Measurements from ENCODE around the gene KAT8. TPM values are rescaled to one million over a fixed set of nuclear protein-coding genes. Genes with fewer than 3 reads are reported as not detected.

Gene KAT8
- 10 to 100 TPM; 66.5 to 72.9 TPM for total RNA-seq

DNA sequence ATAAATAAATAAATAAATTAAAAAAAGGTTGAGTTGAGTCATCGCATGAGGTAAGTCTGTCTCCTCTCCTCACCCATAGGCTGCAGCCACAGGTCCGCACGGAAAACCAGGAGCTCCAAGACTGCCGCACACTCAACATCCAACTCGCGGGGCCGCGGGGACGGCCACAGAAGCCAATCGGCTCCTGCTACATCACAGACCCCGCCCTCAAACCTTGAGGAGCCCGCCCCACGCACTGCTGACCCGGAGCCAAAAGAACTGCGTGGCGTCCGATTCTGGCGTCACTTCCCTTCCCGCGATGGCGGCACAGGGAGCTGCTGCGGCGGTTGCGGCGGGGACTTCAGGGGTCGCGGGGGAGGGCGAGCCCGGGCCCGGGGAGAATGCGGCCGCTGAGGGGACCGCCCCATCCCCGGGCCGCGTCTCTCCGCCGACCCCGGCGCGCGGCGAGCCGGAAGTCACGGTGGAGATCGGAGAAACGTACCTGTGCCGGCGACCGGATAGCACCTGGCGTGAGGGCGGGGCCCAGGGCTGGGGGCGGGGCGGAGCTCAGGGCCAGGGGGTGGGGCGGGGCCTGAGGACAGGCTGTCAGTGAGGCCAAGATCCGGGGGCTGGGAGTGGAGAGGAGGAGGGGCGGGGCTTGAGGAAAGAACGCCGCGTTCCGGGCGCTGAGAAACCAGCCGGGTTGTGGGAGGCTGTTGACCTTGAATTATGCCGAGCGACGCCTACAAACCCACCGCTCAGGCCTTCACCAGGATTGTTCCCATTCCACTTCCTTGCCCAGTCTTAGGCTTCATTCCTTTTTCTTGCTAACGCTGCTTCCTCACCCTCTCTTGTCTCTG, at the start of gene KAT8:
Gene KAT8, plus strand, starts transcription at position 281 of the 839 bp plus-strand sequence. Its CDS starts 18 bp downstream, at position 299.
- Mint-ChIP-seq H3K9me3 (no peaks in the 10 kb centered on the region), H3K36me3 (peaks cover 15% of the 10 kb centered on the region), H3K27me3 (no peaks in the 10 kb centered on the region), H3K4me1 (peaks cover 12% of the 10 kb centered on the region), H3K27ac (peak within 1 kb of the TSS; percentile 87), H3K4me3 (peak within 1 kb of the TSS; percentile 87)
- POLR2A ChIA-PET = interaction anchor here (0.5 to 2.9 kb wide), 24 partner anchors 9 to 932 kb away, joined by 3 to 33 read pairs (median 4); partner anchors contain the start of genes ARMC5, BCKDK, FUS and PRSS8
- peak; percentile 95 for DNase-seq
- ATAC-seq (ENCODE audit: low read depth) = peak; percentile 94

DNA sequence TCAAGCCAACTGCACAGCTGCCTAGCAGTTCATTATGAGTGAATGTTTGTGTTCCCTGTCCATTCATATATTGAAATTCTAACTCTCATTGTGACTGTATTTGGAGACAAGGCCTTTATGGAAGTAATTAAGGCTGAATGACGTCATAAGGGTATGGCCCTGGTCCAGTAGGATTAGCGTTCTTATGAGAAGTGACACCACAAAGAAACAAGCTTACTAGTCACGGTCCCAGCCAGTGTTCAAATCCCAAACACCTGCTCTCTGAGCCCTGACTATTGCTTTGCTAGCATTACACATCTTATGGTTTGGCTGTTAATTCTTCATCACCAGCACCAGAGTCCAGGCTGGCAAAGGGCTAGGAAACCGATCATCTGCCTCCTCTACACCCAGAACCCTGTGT, 45.6 kb upstream of the KAT8 start:
- peaks cover 35% of the 10 kb centered on the region for H3K4me1 Mint-ChIP-seq
- peak overlapping the region; percentile 99 for H3K27ac Mint-ChIP-seq
- DNase-seq (no peak), ATAC-seq (ENCODE audit: low read depth) (no peak)
- no peaks in the 10 kb centered on the region for H3K27me3 Mint-ChIP-seq
- POLR2A ChIA-PET = interaction anchor here (2.6 to 2.7 kb wide), 2 partner anchors 8 to 108 kb away, joined by 22 to 35 read pairs; partner anchors contain the start of gene FUS
- H3K4me3 Mint-ChIP-seq = peak overlapping the region; percentile 93
- peaks cover 17% of the 10 kb centered on the region for H3K36me3 Mint-ChIP-seq
- H3K9me3 Mint-ChIP-seq = no peaks in the 10 kb centered on the region

DNA sequence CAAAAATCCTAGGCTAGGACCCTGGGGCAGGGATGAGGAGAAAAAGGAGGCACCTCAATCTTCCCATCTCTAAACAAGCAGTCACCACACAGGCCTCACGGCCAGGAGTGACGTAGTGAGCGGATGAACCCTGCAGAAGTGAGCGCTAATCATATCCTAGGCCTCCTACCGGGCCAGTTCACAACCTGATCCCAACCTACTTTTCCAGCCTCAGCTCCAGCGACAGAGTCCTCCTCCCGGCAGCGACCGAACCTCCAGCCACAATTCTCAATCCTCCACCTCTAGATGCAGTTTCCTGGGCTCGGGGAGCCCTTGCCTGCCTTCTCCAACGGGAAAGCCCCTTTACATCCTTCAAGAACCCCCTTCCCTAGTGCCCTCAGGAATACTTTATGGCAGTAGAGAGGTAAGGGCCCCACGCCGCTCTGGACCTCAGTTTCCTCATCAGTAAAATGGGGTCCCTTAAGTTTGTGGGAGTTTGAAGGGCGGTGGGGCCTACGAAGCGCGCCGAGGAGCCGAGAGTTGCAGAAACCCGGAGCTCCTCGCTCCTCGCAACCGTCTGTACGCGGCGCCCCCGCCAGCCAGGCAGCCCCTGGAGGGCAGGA, 44.8 kb upstream of the KAT8 start:
- H3K4me1 Mint-ChIP-seq = peaks cover 32% of the 10 kb centered on the region
- H3K9me3 Mint-ChIP-seq = no peaks in the 10 kb centered on the region
- H3K27me3 Mint-ChIP-seq = no peaks in the 10 kb centered on the region
- ATAC-seq (ENCODE audit: low read depth) (peak; percentile 1), DNase-seq (peak; percentile 50)
- peaks cover 17% of the 10 kb centered on the region for H3K36me3 Mint-ChIP-seq
- POLR2A ChIA-PET = interaction anchor here (0.7 to 2.7 kb wide), 10 partner anchors 8 to 387 kb away, joined by 3 to 35 read pairs (median 10); partner anchors contain the start of genes ARMC5, FUS, HSD3B7 and ORAI3
- peak overlapping the region; percentile 93 for H3K4me3 Mint-ChIP-seq
- peak overlapping the region; percentile 99 for H3K27ac Mint-ChIP-seq

DNA sequence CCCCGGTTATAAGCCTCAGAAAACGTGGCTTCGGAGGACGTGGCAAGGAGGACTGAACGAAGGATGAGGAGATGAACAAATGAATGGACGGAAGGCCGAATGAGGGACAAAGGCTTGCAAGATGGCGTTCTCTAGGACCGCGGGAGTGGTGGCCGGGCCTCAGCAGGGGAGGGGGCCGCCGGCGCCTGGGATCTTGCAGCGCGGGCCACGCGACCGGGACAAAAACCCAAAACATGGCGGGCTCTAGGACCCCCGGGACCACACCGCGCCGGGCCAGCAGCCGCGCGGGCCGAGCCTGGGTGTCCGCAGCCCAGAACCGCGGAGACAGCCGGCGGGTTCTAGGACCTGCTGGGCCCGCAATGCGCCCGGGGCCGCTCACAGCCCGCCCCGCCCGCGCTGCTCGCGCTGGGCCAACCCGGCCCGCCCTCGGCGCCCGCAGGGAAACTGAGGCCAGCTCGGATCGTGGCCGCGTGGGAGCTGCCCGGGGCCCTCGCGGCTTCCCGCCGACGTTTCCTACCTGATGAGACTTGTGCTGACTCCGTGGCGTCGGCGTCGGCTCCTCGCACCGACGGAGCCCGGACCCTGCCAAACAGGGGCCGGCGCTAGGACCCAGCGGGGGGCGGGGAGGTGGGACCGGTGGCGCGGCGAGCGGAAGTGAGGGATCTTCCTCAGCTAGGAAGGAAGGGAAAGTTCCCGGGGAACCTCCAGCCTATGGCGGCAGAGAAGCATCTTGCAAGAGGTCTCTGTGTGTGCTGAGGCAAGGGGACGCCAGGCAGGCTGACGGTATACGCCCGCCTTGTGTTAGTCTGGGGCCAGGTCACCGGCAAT, 44.1 kb upstream of the KAT8 start:
- Mint-ChIP-seq H3K9me3 (no peaks in the 10 kb centered on the region), H3K27me3 (no peaks in the 10 kb centered on the region), H3K4me3 (peak overlapping the region; percentile 97), H3K27ac (peak overlapping the region; percentile 99), H3K36me3 (peaks cover 23% of the 10 kb centered on the region), H3K4me1 (peaks cover 32% of the 10 kb centered on the region)
- DNase-seq = peak; percentile 94
- ATAC-seq (ENCODE audit: low read depth) = peak; percentile 46
- POLR2A ChIA-PET = interaction anchor here (0.6 to 2.7 kb wide), 26 partner anchors 9 to 796 kb away, joined by 3 to 35 read pairs (median 4); partner anchors contain the start of genes ARMC5, FUS, HSD3B7 and KAT8

DNA sequence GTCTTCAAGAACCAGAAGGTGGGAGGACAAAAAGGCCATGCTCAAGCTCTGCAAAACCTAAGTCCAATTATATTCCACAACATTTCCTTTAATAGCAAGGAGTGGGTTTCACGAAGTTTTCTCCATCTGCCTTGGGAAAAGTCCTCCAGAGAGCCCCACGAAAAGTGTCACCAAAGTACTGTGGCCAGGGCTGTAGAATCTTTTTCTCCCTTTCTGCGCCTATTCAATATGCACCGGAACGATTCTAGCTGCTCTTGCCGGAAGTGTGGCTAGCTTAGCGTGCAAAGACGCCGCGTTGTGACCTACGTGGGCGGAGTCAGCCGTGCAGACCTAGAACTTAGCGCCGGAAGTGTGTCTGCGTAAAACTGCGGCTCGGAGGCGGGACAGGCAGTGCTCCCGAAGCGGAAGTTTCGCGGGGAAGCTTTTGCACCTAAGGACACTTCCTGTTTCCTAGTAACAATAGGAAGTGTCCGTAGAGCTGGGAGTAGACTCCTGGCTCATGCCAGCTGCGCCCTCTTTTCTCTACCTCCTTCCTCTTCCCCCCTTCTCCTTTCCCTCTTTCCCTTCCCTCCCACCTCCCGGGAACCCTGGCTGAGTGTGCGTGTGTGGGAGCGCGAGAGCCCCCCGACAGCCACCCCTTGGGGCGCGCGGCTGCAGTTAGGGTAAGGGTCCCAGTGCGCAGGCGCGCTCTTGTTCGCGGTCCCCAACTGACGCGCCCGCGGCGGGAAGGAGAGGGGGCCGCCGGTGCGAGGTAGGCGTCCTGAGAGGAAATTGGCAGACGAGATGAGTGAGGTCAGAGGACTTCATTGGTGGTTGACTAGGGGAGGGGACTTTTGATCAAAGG, 43.3 kb upstream of the KAT8 start, which contains the start of the genes ZNF646 and ZNF668:
Gene ZNF646, plus strand, starts transcription at position 453 of the 844 bp plus-strand sequence. CDS start 1,903 bp downstream, outside the sequence.
Gene ZNF668, minus strand, starts transcription at position 271 of the 844 bp plus-strand sequence. CDS start 9,781 bp downstream, outside the sequence.
- ATAC-seq (ENCODE audit: low read depth) = peak; percentile 78
- peak; percentile 94 for DNase-seq
- peak within 1 kb of the TSS; percentile 97 for H3K4me3 Mint-ChIP-seq
- no peaks in the 10 kb centered on the region for H3K27me3 Mint-ChIP-seq
- POLR2A ChIA-PET = interaction anchor here (0.5 to 2.7 kb wide), 28 partner anchors 10 to 795 kb away, joined by 3 to 35 read pairs (median 4); partner anchors contain the start of genes ARMC5, FUS, HSD3B7 and KAT8
- peak within 1 kb of the TSS; percentile 99 for H3K27ac Mint-ChIP-seq
- peaks cover 28% of the 10 kb centered on the region for H3K4me1 Mint-ChIP-seq
- H3K36me3 Mint-ChIP-seq = peaks cover 23% of the 10 kb centered on the region
- no peaks in the 10 kb centered on the region for H3K9me3 Mint-ChIP-seq

DNA sequence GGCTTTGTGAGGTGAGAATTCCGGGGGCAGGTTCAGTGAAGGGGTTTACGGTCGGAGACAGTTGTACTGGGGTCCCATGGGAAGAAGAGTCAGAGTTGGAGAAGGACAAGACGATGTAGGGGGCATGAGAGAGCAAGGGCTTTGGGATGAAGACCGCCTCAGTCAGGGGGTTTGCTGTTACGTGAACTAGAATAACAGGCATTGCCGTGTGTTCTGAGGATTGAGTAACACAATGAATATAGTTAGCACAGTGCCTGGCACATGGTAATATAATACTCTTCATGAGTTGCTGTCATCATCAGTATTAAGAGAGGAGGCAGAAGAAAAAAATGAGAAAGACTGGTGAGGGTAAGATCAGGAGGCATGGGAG, 42.7 kb upstream of the KAT8 start:
- Mint-ChIP-seq H3K27me3 (no peaks in the 10 kb centered on the region), H3K4me1 (peaks cover 30% of the 10 kb centered on the region), H3K4me3 (peak overlapping the region; percentile 97), H3K9me3 (no peaks in the 10 kb centered on the region), H3K27ac (peak overlapping the region; percentile 98), H3K36me3 (peaks cover 24% of the 10 kb centered on the region)
- POLR2A ChIA-PET = interaction anchor here (0.8 to 2.7 kb wide), 16 partner anchors 10 to 385 kb away, joined by 3 to 35 read pairs (median 10); partner anchors contain the start of genes ARMC5, FUS, KAT8 and ORAI3
- DNase-seq = no peak
- no peak for ATAC-seq (ENCODE audit: low read depth)

DNA sequence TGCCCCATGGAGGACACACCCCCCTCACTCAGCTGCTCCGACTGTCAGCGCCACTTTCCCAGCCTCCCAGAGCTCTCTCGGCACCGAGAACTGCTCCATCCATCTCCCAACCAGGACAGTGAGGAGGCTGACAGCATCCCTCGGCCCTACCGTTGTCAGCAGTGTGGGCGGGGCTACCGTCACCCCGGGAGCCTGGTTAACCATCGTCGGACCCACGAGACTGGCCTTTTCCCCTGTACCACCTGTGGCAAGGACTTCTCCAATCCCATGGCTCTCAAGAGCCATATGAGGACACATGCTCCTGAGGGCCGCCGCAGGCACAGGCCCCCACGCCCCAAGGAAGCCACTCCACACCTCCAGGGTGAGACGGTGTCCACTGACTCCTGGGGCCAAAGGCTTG, 41.1 kb upstream of the KAT8 start:
- peaks cover 30% of the 10 kb centered on the region for H3K4me1 Mint-ChIP-seq

DNA sequence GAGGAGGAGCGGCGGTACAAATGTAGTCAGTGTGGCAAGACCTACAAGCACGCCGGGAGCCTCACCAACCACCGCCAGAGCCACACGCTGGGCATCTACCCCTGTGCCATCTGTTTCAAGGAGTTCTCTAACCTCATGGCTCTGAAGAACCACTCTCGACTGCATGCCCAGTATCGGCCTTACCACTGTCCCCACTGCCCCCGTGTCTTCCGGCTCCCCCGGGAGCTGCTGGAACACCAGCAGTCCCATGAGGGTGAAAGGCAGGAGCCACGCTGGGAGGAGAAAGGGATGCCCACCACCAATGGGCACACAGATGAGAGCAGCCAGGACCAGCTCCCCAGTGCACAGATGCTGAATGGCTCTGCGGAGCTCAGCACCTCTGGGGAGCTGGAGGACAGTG, 40.4 kb upstream of the KAT8 start:
- Mint-ChIP-seq H3K4me1 (peaks cover 27% of the 10 kb centered on the region), H3K4me3 (no peak overlapping the region), H3K9me3 (no peaks in the 10 kb centered on the region), H3K27ac (no peak overlapping the region), H3K36me3 (peaks cover 24% of the 10 kb centered on the region), H3K27me3 (no peaks in the 10 kb centered on the region)
- DNase-seq (no peak), ATAC-seq (ENCODE audit: low read depth) (no peak)
- POLR2A ChIA-PET = interaction anchor here (0.5 kb wide), 1 partner anchor 273 kb away, joined by 4 read pairs; no protein-coding TSS in a partner anchor

More for the DNA sequence above, 41.1 kb upstream of the KAT8 start:
- no peak for ATAC-seq (ENCODE audit: low read depth)
- no peak for DNase-seq
- H3K36me3 Mint-ChIP-seq = peaks cover 24% of the 10 kb centered on the region
- POLR2A ChIA-PET = interaction anchor here (1.5 kb wide), 1 partner anchor 15 kb away, joined by 5 read pairs; no protein-coding TSS in a partner anchor
- no peaks in the 10 kb centered on the region for H3K9me3 Mint-ChIP-seq
- H3K27me3 Mint-ChIP-seq = no peaks in the 10 kb centered on the region
- H3K27ac Mint-ChIP-seq = peak overlapping the region; percentile 30
- H3K4me3 Mint-ChIP-seq = peak overlapping the region; percentile 97

DNA sequence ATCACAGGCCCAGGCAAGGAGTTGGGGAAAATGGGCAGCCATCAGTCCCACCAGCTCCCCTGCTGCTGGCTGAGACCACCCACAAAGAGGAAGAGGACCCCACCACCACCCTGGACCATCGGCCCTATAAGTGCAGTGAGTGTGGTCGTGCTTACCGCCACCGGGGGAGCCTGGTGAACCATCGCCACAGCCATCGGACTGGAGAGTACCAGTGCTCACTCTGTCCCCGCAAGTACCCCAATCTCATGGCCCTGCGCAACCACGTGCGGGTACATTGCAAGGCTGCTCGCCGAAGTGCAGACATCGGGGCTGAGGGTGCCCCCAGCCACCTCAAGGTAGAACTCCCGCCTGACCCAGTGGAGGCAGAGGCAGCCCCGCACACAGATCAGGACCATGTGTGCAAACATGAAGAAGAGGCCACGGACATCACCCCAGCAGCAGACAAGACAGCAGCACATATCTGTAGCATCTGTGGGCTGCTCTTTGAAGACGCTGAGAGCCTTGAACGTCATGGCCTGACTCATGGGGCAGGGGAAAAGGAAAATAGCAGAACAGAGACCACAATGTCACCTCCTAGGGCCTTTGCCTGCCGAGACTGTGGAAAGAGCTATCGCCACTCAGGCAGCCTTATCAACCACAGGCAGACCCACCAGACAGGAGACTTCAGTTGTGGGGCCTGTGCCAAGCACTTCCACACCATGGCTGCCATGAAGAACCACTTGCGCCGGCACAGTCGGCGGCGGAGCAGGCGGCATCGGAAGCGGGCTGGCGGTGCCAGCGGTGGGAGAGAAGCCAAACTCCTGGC, 39.7 kb upstream of the KAT8 start:
- no peak for ATAC-seq (ENCODE audit: low read depth)
- H3K4me1 Mint-ChIP-seq = peaks cover 22% of the 10 kb centered on the region

DNA sequence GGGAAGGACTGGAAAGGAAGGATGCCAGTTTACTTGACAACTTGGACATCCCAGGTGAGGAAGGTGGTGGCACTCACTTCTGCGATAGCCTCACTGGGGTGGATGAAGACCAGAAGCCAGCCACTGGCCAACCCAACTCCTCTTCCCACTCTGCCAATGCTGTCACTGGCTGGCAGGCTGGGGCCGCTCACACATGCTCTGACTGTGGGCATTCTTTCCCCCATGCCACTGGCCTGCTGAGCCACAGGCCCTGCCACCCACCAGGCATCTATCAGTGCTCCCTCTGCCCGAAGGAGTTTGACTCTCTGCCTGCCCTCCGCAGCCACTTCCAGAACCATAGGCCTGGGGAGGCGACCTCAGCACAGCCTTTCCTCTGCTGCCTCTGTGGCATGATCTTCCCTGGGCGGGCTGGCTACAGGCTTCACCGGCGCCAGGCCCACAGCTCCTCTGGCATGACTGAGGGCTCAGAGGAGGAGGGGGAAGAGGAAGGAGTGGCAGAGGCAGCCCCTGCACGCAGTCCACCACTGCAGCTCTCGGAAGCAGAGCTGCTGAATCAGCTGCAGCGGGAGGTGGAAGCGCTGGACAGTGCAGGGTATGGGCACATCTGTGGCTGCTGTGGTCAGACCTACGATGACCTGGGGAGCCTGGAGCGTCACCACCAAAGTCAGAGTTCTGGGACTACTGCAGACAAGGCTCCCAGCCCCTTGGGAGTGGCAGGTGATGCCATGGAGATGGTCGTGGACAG, 38.7 kb upstream of the KAT8 start:
- POLR2A ChIA-PET = interaction anchor here (0.6 kb wide), 1 partner anchor 326 kb away, joined by 3 read pairs; no protein-coding TSS in a partner anchor
- H3K4me3 Mint-ChIP-seq = no peak overlapping the region
- peaks cover 22% of the 10 kb centered on the region for H3K4me1 Mint-ChIP-seq
- H3K9me3 Mint-ChIP-seq = no peaks in the 10 kb centered on the region
- H3K27ac Mint-ChIP-seq = no peak overlapping the region
- ATAC-seq (ENCODE audit: low read depth) = no peak
- peaks cover 19% of the 10 kb centered on the region for H3K36me3 Mint-ChIP-seq
- no peaks in the 10 kb centered on the region for H3K27me3 Mint-ChIP-seq
- no peak for DNase-seq

More for the DNA sequence above, 39.7 kb upstream of the KAT8 start:
- Mint-ChIP-seq H3K36me3 (peaks cover 20% of the 10 kb centered on the region), H3K27ac (peak overlapping the region; percentile 9), H3K27me3 (no peaks in the 10 kb centered on the region), H3K4me3 (no peak overlapping the region), H3K9me3 (no peaks in the 10 kb centered on the region)
- DNase-seq = no peak
- POLR2A ChIA-PET = no interaction called here

Measured in activated naive CD8-positive, alpha-beta T cell treated with anti-CD3 and anti-CD28 coated beads, Interleukin-2, amount 10 ng/mL, durations not matched to agents 7 days and 5 days (primary cell).